DND-41 (cell line): ENCODE data around the gene PRR36.

Experiments
- CTCF ChIP-seq: IDR thresholded peaks from 2 replicates; pipeline ENCODE4 v1.5.1; 2012; ENCODE audit warnings: borderline replicate concordance, low read length, moderate library complexity, mild to moderate bottlenecking; ENCODE audit not compliant: poor library complexity, severe bottlenecking; ENCODE audit errors: extremely low read depth
- EZH2 ChIP-seq: IDR thresholded peaks from 3 replicates; pipeline ENCODE4 v1.6.1; 2012; ENCODE audit warnings: borderline replicate concordance, low read depth, mild to moderate bottlenecking, moderate library complexity, low read length, inconsistent platforms; ENCODE audit not compliant: severe bottlenecking

- TF ChIP-seq CTCF (no peak), EZH2 (no peak)
Observed at GRCh38 chr19:7912144-7912696, 38.0 kb upstream of the PRR36 start.
